H1 (cell line): ENCODE data around the gene SNORC. TPM values are rescaled to one million over a fixed set of nuclear protein-coding genes. Genes with fewer than 3 reads are reported as not detected.

Experiments
- CTCF ChIA-PET: fragments of 300-600 bp; sonication (Branson Sonifier 250); formaldehyde crosslinking; loops from one replicate; lab custom pipeline; 2021; ENCODE audit not compliant: partially characterized antibody; lab: Charles Lee
- POLR2A ChIA-PET: fragments of 300-600 bp; sonication (Branson Sonifier 250); formaldehyde crosslinking; loops from one replicate; lab custom pipeline; 2021; ENCODE audit warnings: inconsistent platforms; ENCODE audit not compliant: partially characterized antibody; lab: Charles Lee
- DNase-seq, 2 experiments: peaks; one replicate each; pipeline versions ENCODE4 v3.0.0 to v3.0.0-alpha.2; 2010 to 2022; ENCODE audit warnings: low spot score in 2 of 2, low read depth in 1 of 2, mixed read lengths in 1 of 2
- FAIRE-seq: peaks from 2 replicates; lab custom pipeline; 2011; peaks lifted over from hg19 to GRCh38; lab: Jason Lieb, UNC
- H2AFZ ChIP-seq: 2 replicates; pipeline ENCODE4 v1.8.1; 2012; ENCODE audit warnings: low read length, inconsistent platforms
- H2AK5ac ChIP-seq: 2 replicates; pipeline ENCODE4 v1.6.1; 2013; ENCODE audit warnings: low read depth, low read length
- H2BK120ac ChIP-seq: replicated peaks from 2 replicates; pipeline ENCODE3; 2013; ENCODE audit warnings: low read depth, low read length, inconsistent platforms
- H2BK12ac ChIP-seq: 2 replicates; pipeline ENCODE4 v1.6.1; 2013; ENCODE audit warnings: low read depth, low read length
- H2BK15ac ChIP-seq: 2 replicates; pipeline ENCODE4 v1.6.1; 2013; ENCODE audit warnings: low read length
- H2BK20ac ChIP-seq: 2 replicates; pipeline ENCODE4 v1.6.1; 2013; ENCODE audit warnings: low read length
- H2BK5ac ChIP-seq: 2 replicates; pipeline ENCODE4 v1.6.1; 2013; ENCODE audit warnings: low read depth, low read length
- H3K14ac ChIP-seq: 2 replicates; pipeline ENCODE4 v1.6.1; 2013; ENCODE audit warnings: inconsistent platforms; ENCODE audit not compliant: insufficient read length
- H3K18ac ChIP-seq: 2 replicates; pipeline ENCODE4 v1.6.1; 2013; ENCODE audit warnings: low read length; ENCODE audit errors: extremely low read depth
- H3K23ac ChIP-seq: 2 replicates; pipeline ENCODE4 v1.6.1; 2013; ENCODE audit warnings: inconsistent platforms; ENCODE audit not compliant: insufficient read length
- H3K23me2 ChIP-seq: 2 replicates; pipeline ENCODE4 v1.6.1; 2013; ENCODE audit warnings: low read depth, low read length
- H3K27ac ChIP-seq: 2 replicates; pipeline ENCODE4 v1.6.1; 2011; ENCODE audit warnings: low read depth, low read length, inconsistent platforms
- H3K27me3 ChIP-seq, 4 experiments: replicated peaks in 1 of 4; 1 replicate in 1 of 4; 2 replicates in 3 of 4; pipeline versions ENCODE4 v1.6.1 to v1.8.1; 2011 to 2013; ENCODE audit warnings: low read length in 3 of 4, mild to moderate bottlenecking in 3 of 4, inconsistent platforms in 2 of 4, mixed read lengths in 2 of 4, moderate library complexity in 1 of 4; ENCODE audit not compliant: control insufficient read depth in 3 of 4, insufficient read depth in 3 of 4; ENCODE audit errors: extremely low read depth in 1 of 4
- H3K36me3 ChIP-seq, 4 experiments: 2 replicates each; pipeline versions ENCODE4 v1.6.1 to v1.8.1; 2011 to 2013; ENCODE audit warnings: mild to moderate bottlenecking in 4 of 4, low read length in 3 of 4, moderate library complexity in 2 of 4, control low read depth in 1 of 4, inconsistent platforms in 1 of 4; ENCODE audit not compliant: insufficient read depth in 4 of 4, control insufficient read depth in 2 of 4
- H3K4ac ChIP-seq: replicated peaks from 2 replicates; pipeline ENCODE3; 2013; ENCODE audit warnings: low read length, low read depth, mixed read lengths, inconsistent platforms; ENCODE audit not compliant: insufficient read length
- H3K4me1 ChIP-seq, 4 experiments: replicated peaks in 1 of 4; 1 replicate in 1 of 4; 2 replicates in 3 of 4; pipeline versions ENCODE4 v1.6.1 to v1.8.1; 2011 to 2013; ENCODE audit warnings: low read length in 3 of 4, inconsistent platforms in 2 of 4, mixed read lengths in 1 of 4; ENCODE audit not compliant: insufficient read depth in 4 of 4, control insufficient read depth in 3 of 4
- H3K4me2 ChIP-seq, 2 experiments: 2 replicates each; pipeline versions ENCODE4 v1.6.1 to v1.8.1; 2011 to 2013; ENCODE audit warnings: low read depth in 2 of 2, low read length in 2 of 2, control low read depth in 1 of 2, inconsistent platforms in 1 of 2, mild to moderate bottlenecking in 1 of 2; ENCODE audit not compliant: insufficient read depth in 1 of 2
- H3K4me3 ChIP-seq, 4 experiments: fragments of 200-600, 300-600 bp in 1 of 4; sonication (generic), shearing (Covaris generic), sonication (Bioruptor Twin) in 1 of 4; 2 replicates each; pipeline versions ENCODE4 v1.5.1 to v1.8.1; 2011 to 2016; ENCODE audit warnings: low read length in 4 of 4, low read depth in 3 of 4, control low read depth in 2 of 4, inconsistent platforms in 2 of 4, mild to moderate bottlenecking in 2 of 4, mixed read lengths in 1 of 4, moderate library complexity in 1 of 4; ENCODE audit not compliant: insufficient read depth in 2 of 4; ENCODE audit errors: extremely low read depth in 1 of 4
- H3K56ac ChIP-seq: replicated peaks from 2 replicates; pipeline ENCODE3; 2013; ENCODE audit warnings: low read depth, mild to moderate bottlenecking, mixed read lengths, low read length, inconsistent platforms; ENCODE audit not compliant: insufficient read length
- H3K79me1 ChIP-seq: 2 replicates; pipeline ENCODE4 v1.6.1; 2013; ENCODE audit warnings: low read depth, low read length, control low read depth
- H3K79me2 ChIP-seq, 2 experiments: 2 replicates each; pipeline versions ENCODE4 v1.6.1 to v1.8.1; 2012 to 2013; ENCODE audit warnings: low read length in 2 of 2, mild to moderate bottlenecking in 2 of 2, inconsistent platforms in 1 of 2; ENCODE audit not compliant: insufficient read depth in 2 of 2, control insufficient read depth in 1 of 2
- H3K9ac ChIP-seq, 4 experiments: replicated peaks in 1 of 4; 1 replicate in 1 of 4; 2 replicates in 3 of 4; pipeline versions ENCODE4 v1.6.1 to v1.8.1; 2011 to 2013; ENCODE audit warnings: low read depth in 3 of 4, low read length in 3 of 4, control low read depth in 2 of 4, mild to moderate bottlenecking in 2 of 4, moderate library complexity in 2 of 4, inconsistent platforms in 1 of 4; ENCODE audit errors: extremely low read depth in 1 of 4
- H3K9me3 ChIP-seq, 2 experiments: 2 replicates each; pipeline versions ENCODE4 v1.6.1 to v1.8.1; 2012 to 2013; ENCODE audit warnings: mild to moderate bottlenecking in 2 of 2, moderate library complexity in 2 of 2, control low read depth in 1 of 2, inconsistent platforms in 1 of 2, low read depth in 1 of 2, low read length in 1 of 2, mixed read lengths in 1 of 2; ENCODE audit not compliant: insufficient read depth in 2 of 2
- H4K20me1 ChIP-seq, 2 experiments: replicated peaks in 1 of 2; 2 replicates each; pipeline versions ENCODE3 to v1.8.1; 2011 to 2013; ENCODE audit warnings: inconsistent platforms in 2 of 2, low read length in 2 of 2, mild to moderate bottlenecking in 1 of 2; ENCODE audit not compliant: insufficient read depth in 2 of 2, control insufficient read depth in 1 of 2
- H4K5ac ChIP-seq: 2 replicates; pipeline ENCODE4 v1.6.1; 2013; ENCODE audit warnings: low read length, low read depth, mixed read lengths, inconsistent platforms; ENCODE audit not compliant: insufficient read length
- H4K8ac ChIP-seq: 2 replicates; pipeline ENCODE4 v1.8.0; 2013; ENCODE audit warnings: mild to moderate bottlenecking, moderate library complexity, low read length, inconsistent platforms; ENCODE audit not compliant: insufficient read depth; ENCODE audit errors: extremely low read depth
- H4K91ac ChIP-seq: replicated peaks from 2 replicates; pipeline ENCODE3; 2013; ENCODE audit warnings: low read length, mixed read lengths, inconsistent platforms; ENCODE audit not compliant: insufficient read length
- KDM1A ChIP-seq: fragments of 200-600, 300-600 bp; sonication (generic); IDR thresholded peaks from 2 replicates; pipeline ENCODE4 v1.7.1; 2016; ENCODE audit warnings: mild to moderate bottlenecking, low read length, borderline replicate concordance
- POLR2A ChIP-seq, 2 experiments: IDR thresholded peaks; 1 replicate in 1 of 2; 2 replicates in 1 of 2; pipeline ENCODE4 v1.6.1; 2011; ENCODE audit warnings: low read depth in 2 of 2, low read length in 2 of 2, mild to moderate bottlenecking in 2 of 2; ENCODE audit errors: control extremely low read depth in 1 of 2
- WGBS, 2 experiments: shearing (Covaris generic) in 1 of 2; methylation state at CpG; one replicate each; pipeline versions ENCODE4 v1.1.6 to v1.1.7; 2013 to 2015; ENCODE audit warnings: low lambda C conversion rate in 2 of 2, mixed read lengths in 2 of 2, inconsistent platforms in 1 of 2, low coverage in 1 of 2, missing lambda C conversion rate in 1 of 2; ENCODE audit not compliant: insufficient replicate concordance in 2 of 2, insufficient coverage in 1 of 2, insufficient read length in 1 of 2; ENCODE audit errors: extremely low coverage in 1 of 2, missing lambda C conversion rate in 1 of 2; 5-methylcytosine and 5-hydroxymethylcytosine counted together
- polyA plus RNA-seq, 7 experiments: library from polyadenylated mRNA; depleted of rRNA in 3 of 7; stranded (reverse) in 5 of 7; unstranded in 2 of 7; fragments of >200 nt in 5 of 7; fragments of 200-250 nt in 2 of 7; gene quantifications; 1 replicate in 5 of 7; 2 replicates in 1 of 7; 4 replicates in 1 of 7; pipeline versions ENCODE4 v1.2.1 to v1.2.3, GENCODE V29; 2011 to 2013; ENCODE audit warnings: missing spikeins in 2 of 7, mixed read lengths in 2 of 7
- total RNA-seq: library from RNA; stranded (reverse); fragmentation: NEBNext Ultra II Directional; extraction: Animal tissue kit (Norgen Biotek cat#: 25700); gene quantifications from 2 replicates; pipeline ENCODE4 v1.2.1, GENCODE V29; 2021

Gene SNORC
- total and polyA plus RNA-seq, 2 of the 8 experiments (the other 6 are each of a cell fraction or from before 2014, with no cell fraction given): 1.6 to 1.8 TPM

GRCh38 chr2:232870766-232871371, 805 bp downstream of the SNORC start:
- Histone ChIP-seq H4K20me1 (peaks cover 0 to 3% of the 10 kb centered on the region in 2 experiments), H3K18ac (no peak overlapping the region), H3K4ac (no peak overlapping the region), H2AK5ac (no peak overlapping the region), H2BK12ac (no peak overlapping the region), H3K27me3 (peaks cover 0 to 7% (median 5%) of the 10 kb centered on the region in 4 experiments; a peak in 5 of 7 replicates), H3K79me1 (no peaks in the 10 kb centered on the region), H2BK15ac (no peak overlapping the region), H3K23me2 (peaks cover 3% of the 10 kb centered on the region; the same call in 1 of the 2 replicates), H3K23ac (no peak overlapping the region), H2BK20ac (no peak overlapping the region), H4K8ac (no peak overlapping the region), H4K91ac (no peak overlapping the region), H3K4me3 (no peak overlapping the region), H3K56ac (no peak overlapping the region), H3K79me2 (no peaks in the 10 kb centered on the region), H3K4me2 (no peak overlapping the region), H3K27ac (no peak overlapping the region), H2BK5ac (no peak overlapping the region), H3K9ac (no peak overlapping the region), H3K9me3 (no peaks in the 10 kb centered on the region), H4K5ac (no peak overlapping the region), H3K14ac (no peak overlapping the region), H2AFZ (no peak overlapping the region), H3K36me3 (no peaks in the 10 kb centered on the region), H2BK120ac (no peak overlapping the region), H3K4me1 (no peaks in the 10 kb centered on the region; a peak in 2 of 7 replicates)
- no peak for TF ChIP-seq POLR2A (IDR thresholded peaks at IDR 0.05; ENCODE audit: control extremely low read depth in 1 of 2, low read depth in 2 of 2, low read length in 2 of 2)
- TF ChIP-seq KDM1A: no peak
- POLR2A ChIA-PET: interaction anchor here (1.2 to 1.6 kb wide), 2 partner anchors 10 to 17 kb away, joined by 3 read pairs; no protein-coding TSS in a partner anchor
- 88% methylated on average over 17 of the region's 17 CpGs; no CpG with 5 or more reads in 1 of the 2 experiments for WGBS, 2 experiments
- CTCF ChIA-PET: interaction anchor here (1.0 to 3.0 kb wide), 11 partner anchors 11 to 624 kb away, joined by 3 to 13 read pairs (median 3); no protein-coding TSS in a partner anchor
- DNase-seq (no peak), FAIRE-seq (no peak)
